ENCODE data around the gene SPAG7. TPM values are rescaled to one million over a fixed set of nuclear protein-coding genes. Genes with fewer than 3 reads are reported as not detected.

SPAG7 gene
- total and polyA plus RNA-seq, 2 of the 8 experiments (the other 6 are each of a cell fraction or from before 2014, with no cell fraction given): 74.2 to 81.9 TPM

GRCh38 chr17:4967539-4968485, at the start of gene SPAG7 (continued):
- TF ChIP-seq CTCF (IDR thresholded peaks at IDR 0.05; ENCODE audit: control extremely low read depth in 1 of 3, insufficient read depth in 1 of 3, low read depth in 1 of 3, low read length in 3 of 3) (no peak), CHD1 (IDR thresholded peaks at IDR 0.05; ENCODE audit: low read depth, low read length) (no peak; the same call in 1 of the 2 replicates), POLR2A (IDR thresholded peaks at IDR 0.05; ENCODE audit: control extremely low read depth in 1 of 2, low read depth in 2 of 2, low read length in 2 of 2) (peak; percentile 82 to 94), KDM5A (IDR thresholded peaks at IDR 0.05; ENCODE audit: low read length) (peak; percentile 65), SP2 (IDR thresholded peaks at IDR 0.05; ENCODE audit: low read length) (peak; percentile 3; the same call in 1 of the 2 replicates), YY1 (IDR thresholded peaks at IDR 0.05; ENCODE audit: low read depth, low read length) (peak; percentile 98), JUND (IDR thresholded peaks at IDR 0.05; ENCODE audit: low read length) (no peak), ATF3 (IDR thresholded peaks at IDR 0.05; ENCODE audit: insufficient read depth, low read depth, low read length) (no peak), SAP30 (IDR thresholded peaks at IDR 0.05; ENCODE audit: insufficient read depth, insufficient replicate concordance, low read length) (peak; percentile 81), HDAC2 (IDR thresholded peaks at IDR 0.05; ENCODE audit: borderline replicate concordance in 1 of 2, low read depth in 2 of 2, low read length in 2 of 2) (no peak; a peak in 1 of 4 replicates), CBX8 (IDR thresholded peaks at IDR 0.05; ENCODE audit: borderline replicate concordance, low read depth, low read length) (no peak), SIRT6 (IDR thresholded peaks at IDR 0.05; ENCODE audit: low read length) (no peak), BRCA1 (IDR thresholded peaks at IDR 0.05; ENCODE audit: low read depth, low read length) (no peak)
